Activated T-helper 1 cell treated with anti-CD3 and anti-CD28 coated beads, Interleukin-12 subunit alpha, Interleukin-12 subunit beta, Interleukin-2, Interleukin-4 antibody, amounts not matched to agents 30 ng/mL and 10 ng/mL and 1 ng/mL, durations not matched to agents 14 hours and 24 hours and 36 hours (primary cell): Measurements from ENCODE around the gene BMP10. TPM values are rescaled to one million over a fixed set of nuclear protein-coding genes. Genes with fewer than 3 reads are reported as not detected.

Experiments used
- DNase-seq: peaks from one replicate; pipeline ENCODE4 v3.0.0; 2021; ENCODE audit warnings: low spot score
- H3K27ac Mint-ChIP-seq: one replicate; pipeline ENCODE4 v1.8.0; 2021; ENCODE audit warnings: mild to moderate bottlenecking, mixed read lengths
- H3K27me3 Mint-ChIP-seq: one replicate; pipeline ENCODE4 v1.8.0; 2022; ENCODE audit warnings: mild to moderate bottlenecking, moderate library complexity, mixed read lengths; ENCODE audit not compliant: insufficient read depth
- H3K36me3 Mint-ChIP-seq: one replicate; pipeline ENCODE4 v1.8.0; 2021; ENCODE audit warnings: low read depth, mixed read lengths
- H3K4me1 Mint-ChIP-seq: one replicate; pipeline ENCODE4 v1.8.0; 2021; ENCODE audit warnings: low read depth, mixed read lengths
- H3K4me3 Mint-ChIP-seq: one replicate; pipeline ENCODE4 v1.8.0; 2021; ENCODE audit warnings: mild to moderate bottlenecking, moderate library complexity, mixed read lengths
- H3K9me3 Mint-ChIP-seq: one replicate; pipeline ENCODE4 v1.8.0; 2021; ENCODE audit warnings: mixed read lengths
- intact Hi-C: fragments of 100-400 bp; cut with micrococcal nuclease; formaldehyde crosslinking; loops from one replicate; pipeline ENCODE4 v1.15.1; 2024
- total RNA-seq: library from RNA; stranded (reverse); gene quantifications from 2 replicates; pipeline ENCODE4 v1.2.3, GENCODE V29; 2022

BMP10 gene
- total RNA-seq, 1 donor from 2014 or later, result not detected

GRCh38 chr2:68838641-68839040 lies 32.6 kb downstream of the BMP10 start:
- intact Hi-C loops, result loop anchor here (1.0 to 5.0 kb wide), 3 partner anchors 70 to 451 kb away; partner anchors contain the start of genes APLF and FBXO48
- no peak overlapping the region for H3K27ac Mint-ChIP-seq
- H3K9me3 Mint-ChIP-seq, result no peaks in the 10 kb centered on the region
- no peak overlapping the region for H3K4me3 Mint-ChIP-seq
- H3K36me3 Mint-ChIP-seq, result no peaks in the 10 kb centered on the region
- no peak for DNase-seq
- peaks cover 32% of the 10 kb centered on the region for H3K4me1 Mint-ChIP-seq
- peaks cover 7% of the 10 kb centered on the region for H3K27me3 Mint-ChIP-seq

GRCh38 chr2:68837861-68838341 lies 33.3 kb downstream of the BMP10 start:
- DNase-seq, result no peak
- Mint-ChIP-seq H3K27ac (peak overlapping the region; percentile 83), H3K9me3 (no peaks in the 10 kb centered on the region), H3K36me3 (no peaks in the 10 kb centered on the region), H3K4me1 (peaks cover 39% of the 10 kb centered on the region), H3K27me3 (peaks cover 4% of the 10 kb centered on the region), H3K4me3 (no peak overlapping the region)
- intact Hi-C loops, result loop anchor here (1.0 to 5.0 kb wide), 8 partner anchors 70 to 451 kb away; partner anchors contain the start of genes APLF and FBXO48

GRCh38 chr2:68837164-68837860 lies 33.9 kb downstream of the BMP10 start:
- intact Hi-C loops, result loop anchor here (1.0 to 5.0 kb wide), 6 partner anchors 70 to 450 kb away; no protein-coding TSS in a partner anchor
- peaks cover 45% of the 10 kb centered on the region for H3K4me1 Mint-ChIP-seq
- no peaks in the 10 kb centered on the region for H3K36me3 Mint-ChIP-seq
- peak; percentile 42 for DNase-seq
- H3K27me3 Mint-ChIP-seq, result peaks cover 2% of the 10 kb centered on the region
- H3K27ac Mint-ChIP-seq, result peak overlapping the region; percentile 83
- no peaks in the 10 kb centered on the region for H3K9me3 Mint-ChIP-seq
- no peak overlapping the region for H3K4me3 Mint-ChIP-seq

GRCh38 chr2:68835621-68836020 lies 35.6 kb downstream of the BMP10 start:
- Mint-ChIP-seq H3K27me3 (no peaks in the 10 kb centered on the region), H3K27ac (no peak overlapping the region), H3K9me3 (no peaks in the 10 kb centered on the region), H3K4me3 (no peak overlapping the region), H3K4me1 (peaks cover 62% of the 10 kb centered on the region), H3K36me3 (peaks cover 1% of the 10 kb centered on the region)
- no peak for DNase-seq
- intact Hi-C loops, result loop anchor here (2.0 to 5.0 kb wide), 2 partner anchors 119 to 448 kb away; no protein-coding TSS in a partner anchor

GRCh38 chr2:68834737-68835376 lies 36.3 kb downstream of the BMP10 start:
- Mint-ChIP-seq H3K9me3 (no peaks in the 10 kb centered on the region), H3K4me3 (no peak overlapping the region), H3K27ac (peak overlapping the region; percentile 27), H3K36me3 (peaks cover 2% of the 10 kb centered on the region), H3K27me3 (no peaks in the 10 kb centered on the region), H3K4me1 (peaks cover 70% of the 10 kb centered on the region)
- intact Hi-C loops, result loop anchor here (5.0 kb wide), 3 partner anchors 38 to 448 kb away; no protein-coding TSS in a partner anchor
- DNase-seq, result no peak

- intact Hi-C loops, result loop anchor here (5.0 kb wide), 2 partner anchors 36 to 181 kb away; no protein-coding TSS in a partner anchor
- Mint-ChIP-seq H3K27me3 (no peaks in the 10 kb centered on the region), H3K4me3 (no peak overlapping the region), H3K9me3 (no peaks in the 10 kb centered on the region), H3K36me3 (peaks cover 11% of the 10 kb centered on the region), H3K4me1 (peaks cover 87% of the 10 kb centered on the region), H3K27ac (no peak overlapping the region)
- no peak for DNase-seq
Observed at GRCh38 chr2:68833162-68833561, 38.0 kb downstream of the BMP10 start.

GRCh38 chr2:68832233-68832869 lies 38.8 kb downstream of the BMP10 start:
- H3K27me3 Mint-ChIP-seq, result no peaks in the 10 kb centered on the region
- no peak for DNase-seq
- peak overlapping the region; percentile 88 for H3K27ac Mint-ChIP-seq
- intact Hi-C loops, result loop anchor here (1.0 to 5.0 kb wide), 4 partner anchors 35 to 180 kb away; no protein-coding TSS in a partner anchor
- no peaks in the 10 kb centered on the region for H3K9me3 Mint-ChIP-seq
- H3K36me3 Mint-ChIP-seq, result peaks cover 17% of the 10 kb centered on the region
- H3K4me1 Mint-ChIP-seq, result peaks cover 86% of the 10 kb centered on the region
- peak overlapping the region; percentile 62 for H3K4me3 Mint-ChIP-seq

- H3K36me3 Mint-ChIP-seq, result peaks cover 18% of the 10 kb centered on the region
- peak overlapping the region; percentile 62 for H3K4me3 Mint-ChIP-seq
- H3K27me3 Mint-ChIP-seq, result no peaks in the 10 kb centered on the region
- intact Hi-C loops, result loop anchor here (1.0 to 5.0 kb wide), 5 partner anchors 17 to 179 kb away; no protein-coding TSS in a partner anchor
- no peaks in the 10 kb centered on the region for H3K9me3 Mint-ChIP-seq
- peak overlapping the region; percentile 88 for H3K27ac Mint-ChIP-seq
- DNase-seq, result no peak
- peaks cover 85% of the 10 kb centered on the region for H3K4me1 Mint-ChIP-seq
Observed at GRCh38 chr2:68831686-68832232, 39.4 kb downstream of the BMP10 start.

GRCh38 chr2:68829749-68830148 lies 41.4 kb downstream of the BMP10 start:
- H3K4me1 Mint-ChIP-seq, result peaks cover 79% of the 10 kb centered on the region
- no peak for DNase-seq
- peaks cover 33% of the 10 kb centered on the region for H3K36me3 Mint-ChIP-seq
- H3K27ac Mint-ChIP-seq, result peak overlapping the region; percentile 92
- no peaks in the 10 kb centered on the region for H3K27me3 Mint-ChIP-seq
- peak overlapping the region; percentile 71 for H3K4me3 Mint-ChIP-seq
- intact Hi-C loops, result loop anchor here (2.0 to 5.0 kb wide), 3 partner anchors 15 to 177 kb away; no protein-coding TSS in a partner anchor
- no peaks in the 10 kb centered on the region for H3K9me3 Mint-ChIP-seq

- peak; percentile 71 for DNase-seq
- H3K27ac Mint-ChIP-seq, result peak overlapping the region; percentile 92
- no peaks in the 10 kb centered on the region for H3K27me3 Mint-ChIP-seq
- H3K9me3 Mint-ChIP-seq, result no peaks in the 10 kb centered on the region
- peak overlapping the region; percentile 71 for H3K4me3 Mint-ChIP-seq
- peaks cover 38% of the 10 kb centered on the region for H3K36me3 Mint-ChIP-seq
- intact Hi-C loops, result no loop called here
- peaks cover 77% of the 10 kb centered on the region for H3K4me1 Mint-ChIP-seq
Observed at GRCh38 chr2:68828887-68829708, 42.1 kb downstream of the BMP10 start.

GRCh38 chr2:68827666-68828065 lies 43.5 kb downstream of the BMP10 start:
- H3K27me3 Mint-ChIP-seq, result no peaks in the 10 kb centered on the region
- H3K36me3 Mint-ChIP-seq, result peaks cover 50% of the 10 kb centered on the region
- peaks cover 67% of the 10 kb centered on the region for H3K4me1 Mint-ChIP-seq
- no peak for DNase-seq
- no peak overlapping the region for H3K4me3 Mint-ChIP-seq
- intact Hi-C loops, result no loop called here
- H3K9me3 Mint-ChIP-seq, result no peaks in the 10 kb centered on the region
- H3K27ac Mint-ChIP-seq, result peak overlapping the region; percentile 49

- Mint-ChIP-seq H3K27ac (peak overlapping the region; percentile 1), H3K36me3 (peaks cover 59% of the 10 kb centered on the region), H3K4me1 (peaks cover 49% of the 10 kb centered on the region), H3K27me3 (no peaks in the 10 kb centered on the region), H3K4me3 (no peak overlapping the region), H3K9me3 (no peaks in the 10 kb centered on the region)
- intact Hi-C loops, result no loop called here
- DNase-seq, result no peak
Observed at GRCh38 chr2:68825866-68826265, 45.3 kb downstream of the BMP10 start.
